HG03196 (cell line): Measurements from ENCODE around the gene CPLX3.
A peak's percentile ranks its signal among the peaks of the same experiment; 100 is the strongest.

Source experiments
- ATAC-seq: cut with Tn5 transposase; IDR thresholded peaks from one replicate; pipeline ENCODE4 v1.9.1; 2021; ENCODE audit not compliant: unreplicated experiment

Gene CPLX3

GRCh38 chr15:74843891-74844299, 17.5 kb downstream of the CPLX3 start:
- no peak for ATAC-seq

- no peak for ATAC-seq
Measured at GRCh38 chr15:74844319-74845207, 18.1 kb downstream of the CPLX3 start.

GRCh38 chr15:74845208-74845568, 18.8 kb downstream of the CPLX3 start:
- no peak for ATAC-seq

- ATAC-seq = no peak
Measured at GRCh38 chr15:74845581-74845980, 19.2 kb downstream of the CPLX3 start.

- ATAC-seq = no peak
Measured at GRCh38 chr15:74847432-74847831, 21.0 kb downstream of the CPLX3 start.

GRCh38 chr15:74850393-74850792, 24.0 kb downstream of the CPLX3 start:
- ATAC-seq = no peak

GRCh38 chr15:74851960-74852359, 25.5 kb downstream of the CPLX3 start:
- ATAC-seq = no peak

GRCh38 chr15:74854453-74855022, 28.1 kb downstream of the CPLX3 start:
- no peak for ATAC-seq

- ATAC-seq = no peak
Measured at GRCh38 chr15:74855857-74856256, 29.4 kb downstream of the CPLX3 start.

- no peak for ATAC-seq
Measured at GRCh38 chr15:74856537-74856936, 30.1 kb downstream of the CPLX3 start.

- ATAC-seq = peak; percentile 78
Measured at GRCh38 chr15:74857082-74857655, 30.7 kb downstream of the CPLX3 start.

- ATAC-seq = no peak
Measured at GRCh38 chr15:74857671-74858368, 31.4 kb downstream of the CPLX3 start.

GRCh38 chr15:74858369-74858740, 31.9 kb downstream of the CPLX3 start:
- no peak for ATAC-seq

GRCh38 chr15:74863239-74864056, 37.0 kb downstream of the CPLX3 start:
- ATAC-seq = no peak

- no peak for ATAC-seq
Measured at GRCh38 chr15:74864296-74864695, 37.9 kb downstream of the CPLX3 start.

- ATAC-seq = no peak
Measured at GRCh38 chr15:74865316-74865715, 38.9 kb downstream of the CPLX3 start.

- no peak for ATAC-seq
Measured at GRCh38 chr15:74866090-74866489, 39.7 kb downstream of the CPLX3 start.

GRCh38 chr15:74867466-74868038, 41.1 kb downstream of the CPLX3 start:
- no peak for ATAC-seq

GRCh38 chr15:74868059-74868458, 41.6 kb downstream of the CPLX3 start:
- no peak for ATAC-seq

GRCh38 chr15:74869372-74869725, 42.9 kb downstream of the CPLX3 start:
- no peak for ATAC-seq
